ENCODE data around the gene BCAS2.

The BCAS2 gene

DNA sequence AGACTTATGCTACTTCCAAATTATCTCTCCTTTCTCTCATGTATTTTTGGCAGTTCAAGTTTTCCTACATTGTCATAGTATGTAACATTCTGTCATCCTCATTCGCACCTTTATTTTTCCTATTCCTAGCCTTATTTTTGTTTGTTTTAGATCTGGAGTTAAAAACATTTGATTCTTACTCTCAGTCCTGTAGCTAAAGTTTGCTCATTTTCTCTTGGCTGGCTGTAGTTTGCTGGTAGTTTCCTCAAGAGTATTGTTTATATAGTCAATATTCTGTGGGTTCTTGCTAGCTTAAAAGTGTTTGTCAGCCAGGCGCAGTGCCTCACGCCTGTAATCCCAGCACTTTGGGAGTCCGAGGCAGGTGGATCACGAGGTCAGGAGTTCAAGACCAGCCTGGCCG, 40.6 kb downstream of the BCAS2 start:
- Mint-ChIP-seq H3K27ac (no peak overlapping the region), H3K4me3 (no peak overlapping the region), H3K27me3 (peaks cover 3% of the 10 kb centered on the region), H3K9me3 (no peaks in the 10 kb centered on the region), H3K4me1 (ENCODE audit: low read depth) (no peaks in the 10 kb centered on the region), H3K36me3 (ENCODE audit: low read depth) (no peaks in the 10 kb centered on the region)

GRCh38 chr1:114540272-114540671, 41.1 kb downstream of the BCAS2 start:
- Mint-ChIP-seq H3K9me3 (no peaks in the 10 kb centered on the region), H3K4me3 (no peak overlapping the region), H3K27me3 (peaks cover 3% of the 10 kb centered on the region), H3K27ac (no peak overlapping the region), H3K36me3 (ENCODE audit: low read depth) (no peaks in the 10 kb centered on the region), H3K4me1 (ENCODE audit: low read depth) (no peaks in the 10 kb centered on the region)

GRCh38 chr1:114536043-114536442, 45.4 kb downstream of the BCAS2 start:
- Mint-ChIP-seq H3K36me3 (ENCODE audit: low read depth) (no peaks in the 10 kb centered on the region), H3K4me1 (ENCODE audit: low read depth) (no peaks in the 10 kb centered on the region), H3K27me3 (no peaks in the 10 kb centered on the region), H3K4me3 (no peak overlapping the region), H3K9me3 (no peaks in the 10 kb centered on the region), H3K27ac (no peak overlapping the region)

DNA sequence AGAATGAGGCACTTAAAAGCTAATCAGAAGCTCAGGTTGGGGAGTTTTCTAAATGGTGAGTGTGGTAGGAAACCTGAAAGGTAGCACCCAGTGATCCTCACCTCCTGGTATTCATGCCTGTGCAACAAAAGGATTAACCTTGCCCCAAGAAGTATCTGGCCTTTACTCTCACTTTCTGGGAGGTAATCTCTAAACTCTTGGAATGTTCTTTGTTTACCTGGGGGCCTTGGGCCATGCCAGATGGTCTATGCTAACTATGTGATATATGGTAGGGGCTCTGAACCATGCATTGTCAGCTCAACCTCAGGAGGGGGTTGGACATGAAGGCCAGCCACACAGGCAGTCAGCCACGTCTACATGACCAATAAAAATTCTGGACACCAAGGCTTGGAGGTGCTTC, 46.0 kb downstream of the BCAS2 start:
- Mint-ChIP-seq H3K9me3 (no peaks in the 10 kb centered on the region), H3K36me3 (ENCODE audit: low read depth) (no peaks in the 10 kb centered on the region), H3K4me3 (no peak overlapping the region), H3K4me1 (ENCODE audit: low read depth) (no peaks in the 10 kb centered on the region), H3K27ac (no peak overlapping the region), H3K27me3 (no peaks in the 10 kb centered on the region)

GRCh38 chr1:114531094-114531493, 50.3 kb downstream of the BCAS2 start:
- H3K36me3 Mint-ChIP-seq (ENCODE audit: low read depth): no peaks in the 10 kb centered on the region
- H3K4me1 Mint-ChIP-seq (ENCODE audit: low read depth): no peaks in the 10 kb centered on the region
- no peaks in the 10 kb centered on the region for H3K9me3 Mint-ChIP-seq
- no peak overlapping the region for H3K27ac Mint-ChIP-seq
- H3K4me3 Mint-ChIP-seq: no peak overlapping the region
- H3K27me3 Mint-ChIP-seq: no peaks in the 10 kb centered on the region

- no peak overlapping the region for H3K4me3 Mint-ChIP-seq
- H3K27me3 Mint-ChIP-seq: no peaks in the 10 kb centered on the region
- no peaks in the 10 kb centered on the region for H3K9me3 Mint-ChIP-seq
- H3K4me1 Mint-ChIP-seq (ENCODE audit: low read depth): no peaks in the 10 kb centered on the region
- no peaks in the 10 kb centered on the region for H3K36me3 Mint-ChIP-seq (ENCODE audit: low read depth)
- H3K27ac Mint-ChIP-seq: no peak overlapping the region
Measured at GRCh38 chr1:114530224-114530623, 51.2 kb downstream of the BCAS2 start.

GRCh38 chr1:114524944-114525343, 56.5 kb downstream of the BCAS2 start:
- Mint-ChIP-seq H3K4me1 (ENCODE audit: low read depth) (no peaks in the 10 kb centered on the region), H3K27ac (no peak overlapping the region), H3K27me3 (peaks cover 12% of the 10 kb centered on the region), H3K36me3 (ENCODE audit: low read depth) (no peaks in the 10 kb centered on the region), H3K4me3 (no peak overlapping the region), H3K9me3 (no peaks in the 10 kb centered on the region)

DNA sequence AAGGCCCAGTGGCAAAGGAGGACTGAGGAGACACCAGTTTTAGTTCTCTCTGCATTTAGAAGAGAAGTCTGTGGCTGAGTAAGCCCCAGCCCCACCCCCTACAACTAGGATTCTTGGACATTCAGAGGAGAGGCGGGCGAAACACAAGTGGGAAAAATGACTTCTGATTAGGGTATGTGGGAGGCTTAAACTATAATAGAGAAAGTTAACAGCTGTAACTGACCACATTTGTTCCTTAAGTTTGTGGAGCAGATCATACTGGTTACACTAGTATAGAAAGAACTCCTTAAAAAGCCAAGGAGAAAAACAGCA, 59.2 kb downstream of the BCAS2 start:
- no peak overlapping the region for H3K27ac Mint-ChIP-seq
- H3K36me3 Mint-ChIP-seq (ENCODE audit: low read depth): no peaks in the 10 kb centered on the region
- H3K27me3 Mint-ChIP-seq: peaks cover 16% of the 10 kb centered on the region
- no peaks in the 10 kb centered on the region for H3K4me1 Mint-ChIP-seq (ENCODE audit: low read depth)
- no peaks in the 10 kb centered on the region for H3K9me3 Mint-ChIP-seq
- no peak overlapping the region for H3K4me3 Mint-ChIP-seq

DNA sequence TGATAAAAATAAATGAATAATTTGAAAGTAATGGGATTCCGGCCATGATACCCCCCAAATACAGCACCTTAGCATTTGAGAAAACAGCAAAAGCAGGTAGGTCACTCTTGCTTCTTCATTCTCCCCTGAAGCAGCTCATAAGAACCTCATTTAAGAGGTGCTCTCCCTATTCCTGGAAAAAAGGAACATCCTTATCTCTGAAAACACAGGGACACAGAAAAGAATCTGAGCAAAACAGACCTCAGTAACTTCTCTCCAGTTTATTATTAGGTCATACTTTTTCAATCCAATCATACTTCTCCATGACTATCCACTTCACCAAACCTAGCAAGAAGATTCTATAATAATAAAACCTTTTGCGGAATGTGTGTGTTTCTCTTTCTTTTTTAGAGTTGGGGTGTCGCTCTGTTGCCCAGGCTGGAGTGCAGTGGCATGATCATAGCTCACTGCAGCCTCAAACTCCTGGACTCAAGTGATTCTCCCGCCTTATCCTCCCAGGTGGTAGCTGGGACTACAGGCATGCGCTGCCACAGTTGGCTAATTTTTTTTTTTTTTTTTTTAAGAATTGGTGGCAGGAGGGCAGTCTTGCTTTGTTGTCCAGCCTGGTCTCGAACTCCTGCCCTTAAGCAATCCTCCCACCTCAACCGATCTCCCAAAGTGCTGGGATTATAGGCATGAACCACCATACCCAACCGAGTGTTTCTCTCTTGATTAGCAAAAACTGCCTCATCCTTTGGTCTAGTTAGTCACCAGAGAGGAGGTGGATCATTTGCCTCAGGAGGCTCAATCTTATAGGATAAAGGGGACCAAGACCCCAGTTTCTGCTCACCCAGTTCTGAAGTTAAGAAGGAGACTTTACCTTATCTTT, 59.8 kb downstream of the BCAS2 start:
- Mint-ChIP-seq H3K4me1 (ENCODE audit: low read depth) (no peaks in the 10 kb centered on the region), H3K4me3 (no peak overlapping the region), H3K9me3 (no peaks in the 10 kb centered on the region), H3K27ac (no peak overlapping the region), H3K27me3 (peaks cover 16% of the 10 kb centered on the region), H3K36me3 (ENCODE audit: low read depth) (no peaks in the 10 kb centered on the region)

Measured in stimulated activated naive CD8-positive, alpha-beta T cell treated with anti-CD3 and anti-CD28 coated beads, Interleukin-15, Interleukin-2, amounts not matched to agents 100 ng/mL and 50 ng/mL, for 24 hours (primary cell).